B cell (primary cell): Measurements from ENCODE around the gene PCSK4. TPM values are rescaled to one million over a fixed set of nuclear protein-coding genes. Genes with fewer than 3 reads are reported as not detected.

ENCODE experiments used
- ATAC-seq: fragments of 200-7000 bp; cut with Tn5 transposase; one replicate; pipeline ENCODE4 v1.10.0; 2021; ENCODE audit warnings: low read depth, mild to moderate bottlenecking, moderate number of reproducible peaks, moderate library complexity
- CTCF ChIA-PET: fragments of 350-600 bp; sonication (Branson Sonifier 250); formaldehyde crosslinking; loops from one replicate; lab custom pipeline; 2021; ENCODE audit warnings: antibody characterized with exemption, inconsistent platforms; lab: Charles Lee
- POLR2A ChIA-PET: fragments of 350-600 bp; sonication (Branson Sonifier 250); formaldehyde crosslinking; loops from one replicate; lab custom pipeline; 2021; ENCODE audit warnings: antibody characterized with exemption; lab: Charles Lee
- DNase-seq: peaks from one replicate; pipeline ENCODE4 v3.0.0; 2013
- H2AFZ ChIP-seq: 2 replicates; pipeline ENCODE4 v1.6.1; 2012; ENCODE audit warnings: mild to moderate bottlenecking, low read depth, low read length; ENCODE audit not compliant: insufficient read depth, poor library complexity, severe bottlenecking
- H3K27ac ChIP-seq, 2 donors: 1 replicate in 1 of 2; 2 replicates in 1 of 2; pipeline ENCODE4 v1.5.1; 2012 to 2013; ENCODE audit warnings: low read length in 2 of 2, mild to moderate bottlenecking in 2 of 2, moderate library complexity in 1 of 2
- H3K27me3 ChIP-seq, 4 experiments: fragments of 200-600 bp in 1 of 4; sonication (generic) in 1 of 4; replicated peaks in 1 of 4; 1 replicate in 2 of 4; 2 replicates in 2 of 4; pipeline versions ENCODE4 v1.6.1 to v1.7.0; 2013 to 2016; ENCODE audit warnings: low read length in 3 of 4, mild to moderate bottlenecking in 2 of 4, mixed read lengths in 1 of 4, moderate library complexity in 1 of 4; ENCODE audit not compliant: insufficient read depth in 4 of 4, control insufficient read depth in 3 of 4; ENCODE audit errors: control extremely low read depth in 1 of 4
- H3K36me3 ChIP-seq, 2 experiments: replicated peaks in 1 of 2; 1 replicate in 1 of 2; 2 replicates in 1 of 2; pipeline versions ENCODE4 v1.6.1 to v1.7.1; 2013; ENCODE audit warnings: low read length in 1 of 2; ENCODE audit not compliant: insufficient read depth in 2 of 2, control insufficient read depth in 1 of 2; ENCODE audit errors: control extremely low read depth in 1 of 2, extremely low read depth in 1 of 2
- H3K4me1 ChIP-seq, 2 donors: fragments of 200-600 bp in 1 of 2; sonication (generic) in 1 of 2; 1 replicate in 1 of 2; 2 replicates in 1 of 2; pipeline versions ENCODE4 v1.5.1 to v1.6.1; 2013 to 2017; ENCODE audit warnings: low read length in 2 of 2; ENCODE audit not compliant: control insufficient read depth in 2 of 2, insufficient read depth in 2 of 2
- H3K4me2 ChIP-seq: replicated peaks from 2 replicates; pipeline ENCODE3; 2012; ENCODE audit warnings: mild to moderate bottlenecking, low read depth, low read length; ENCODE audit not compliant: poor library complexity, severe bottlenecking
- H3K4me3 ChIP-seq, 5 experiments: fragments of 200-600 bp in 1 of 5; sonication (generic) in 1 of 5; 1 replicate in 3 of 5; 2 replicates in 2 of 5; pipeline versions ENCODE4 v1.5.1 to v1.7.0; 2011 to 2016; ENCODE audit warnings: low read length in 4 of 5, mild to moderate bottlenecking in 4 of 5, low read depth in 2 of 5, control low read depth in 1 of 5, moderate library complexity in 1 of 5; ENCODE audit not compliant: insufficient read depth in 1 of 5; ENCODE audit errors: control extremely low read depth in 1 of 5, extremely low read depth in 1 of 5
- H3K79me2 ChIP-seq: fragments of 200-600 bp; sonication (generic); one replicate; pipeline ENCODE4 v1.6.0; 2016; ENCODE audit warnings: low read length; ENCODE audit not compliant: control insufficient read depth, insufficient read depth
- H3K9ac ChIP-seq: fragments of 200-600 bp; sonication (generic); 2 replicates; pipeline ENCODE4 v1.6.1; 2017; ENCODE audit warnings: mild to moderate bottlenecking, low read length, moderate library complexity
- H3K9me3 ChIP-seq, 3 donors: one replicate each; pipeline versions ENCODE4 v1.6.1 to v1.7.1; 2013; ENCODE audit warnings: low read length in 2 of 3; ENCODE audit not compliant: control insufficient read depth in 2 of 3, insufficient read depth in 1 of 3; ENCODE audit errors: control extremely low read depth in 1 of 3
- H4K20me1 ChIP-seq: 2 replicates; pipeline ENCODE4 v1.6.0; 2012; ENCODE audit warnings: mild to moderate bottlenecking, low read length; ENCODE audit not compliant: insufficient read depth, control insufficient read depth, poor library complexity, severe bottlenecking
- H3K27ac Mint-ChIP-seq: one replicate; pipeline ENCODE4 v1.8.0; 2021; ENCODE audit warnings: mixed read lengths
- H3K27me3 Mint-ChIP-seq: one replicate; pipeline ENCODE4 v1.8.0; 2021; ENCODE audit warnings: mixed read lengths
- H3K4me1 Mint-ChIP-seq: one replicate; pipeline ENCODE4 v1.8.0; 2021; ENCODE audit warnings: mixed read lengths
- H3K4me3 Mint-ChIP-seq: one replicate; pipeline ENCODE4 v1.8.0; 2021; ENCODE audit warnings: mixed read lengths
- H3K9me3 Mint-ChIP-seq: one replicate; pipeline ENCODE4 v1.8.0; 2022; ENCODE audit warnings: mixed read lengths; ENCODE audit not compliant: insufficient read depth
- CTCF ChIP-seq: fragments of 200-600 bp; IDR thresholded peaks from one replicate; pipeline ENCODE4 v1.8.0; 2022; ENCODE audit warnings: antibody characterized with exemption, mild to moderate bottlenecking
- EZH2 ChIP-seq: IDR thresholded peaks from 2 replicates; pipeline ENCODE4 v1.6.1; 2012; ENCODE audit warnings: borderline replicate concordance, low read depth, mild to moderate bottlenecking, moderate library complexity, low read length; ENCODE audit not compliant: insufficient read depth, poor library complexity, severe bottlenecking
- WGBS: methylation state at CpG from one replicate; pipeline ENCODE4 v1.1.5; 2013; ENCODE audit warnings: missing lambda C conversion rate; ENCODE audit not compliant: insufficient coverage; 5-methylcytosine and 5-hydroxymethylcytosine counted together
- intact Hi-C: fragments of 100-400 bp; cut with micrococcal nuclease; formaldehyde crosslinking; loops from one replicate; pipeline ENCODE4 v1.10.0; 2022
- polyA plus RNA-seq: library from polyadenylated mRNA; depleted of rRNA; stranded (reverse); fragments of >200 nt; gene quantifications from 2 replicates; pipeline ENCODE4 v1.2.3, GENCODE V29; 2012
- total RNA-seq, 2 donors: library from RNA; stranded (reverse); fragments of 120-200 nt in 1 of 2; gene quantifications; 1 replicate in 1 of 2; 2 replicates in 1 of 2; pipeline versions ENCODE4 v1.2.3 to v1.2.4, GENCODE V29; 2013 to 2022

PCSK4 gene
- total and polyA plus RNA-seq, 2 donors (not counting 1 experiment from before 2014, with no cell fraction given) = 1.1 to 1.3 TPM

DNA sequence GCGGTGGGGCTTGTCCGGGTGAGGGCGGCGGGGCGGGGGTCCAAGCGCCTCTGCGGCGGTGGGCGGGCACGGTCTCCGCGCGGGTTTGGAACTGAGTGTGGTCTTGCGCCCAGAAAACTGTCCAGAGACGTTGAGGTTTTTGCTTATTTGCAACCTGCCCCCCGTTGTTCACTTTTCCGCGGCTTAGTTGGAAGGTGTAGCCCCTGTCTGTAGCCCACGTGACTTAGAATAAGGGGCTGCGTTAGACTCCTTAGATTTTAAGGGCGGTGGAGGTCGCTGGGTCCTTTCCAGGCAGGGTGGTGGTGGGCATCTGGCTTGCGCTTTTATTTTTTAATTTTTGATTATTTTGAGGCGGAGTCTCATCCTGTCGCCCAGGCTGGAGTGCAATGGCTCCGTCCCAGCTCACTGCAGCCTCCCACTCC lies 51.2 kb downstream of the PCSK4 start:
- CTCF ChIA-PET = no interaction called here
- no peak for DNase-seq
- H3K36me3 ChIP-seq = peaks cover 0 to 38% of the 10 kb centered on the region in 2 experiments
- POLR2A ChIA-PET = interaction anchor here (0.9 kb wide), 1 partner anchor 27 kb away, joined by 3 read pairs; no protein-coding TSS in a partner anchor
- H3K79me2 ChIP-seq = peaks cover 21% of the 10 kb centered on the region
- peaks cover 7 to 16% of the 10 kb centered on the region in 2 donors for H3K4me1 ChIP-seq
- peak overlapping the region; percentile 99 for H3K9ac ChIP-seq
- TF ChIP-seq EZH2 (no peak), CTCF (no peak)
- H3K4me3 Mint-ChIP-seq = peak overlapping the region; percentile 99
- H3K27ac Mint-ChIP-seq = peak overlapping the region; percentile 99
- H3K4me1 Mint-ChIP-seq = peaks cover 18% of the 10 kb centered on the region
- no peaks in the 10 kb centered on the region for H3K27me3 ChIP-seq
- H3K9me3 ChIP-seq = no peaks in the 10 kb centered on the region
- no peaks in the 10 kb centered on the region for H3K27me3 Mint-ChIP-seq
- peak overlapping the region; percentile 32 to 100 (median 97) for H3K4me3 ChIP-seq
- H3K4me2 ChIP-seq = peak overlapping the region; percentile 91
- WGBS = under 1% methylated on average over 25 of the region's 26 CpGs
- no peak for ATAC-seq
- H3K9me3 Mint-ChIP-seq = no peaks in the 10 kb centered on the region
- H3K27ac ChIP-seq = peak overlapping the region in 1 of 2 donors; percentile 95
- no peak overlapping the region for H2AFZ ChIP-seq
- intact Hi-C loops = loop anchor here (1.0 kb wide), 1 partner anchor 32 kb away; the partner anchor contains the start of gene DAZAP1
- H4K20me1 ChIP-seq = peaks cover 63% of the 10 kb centered on the region
